Activated CD4-positive, alpha-beta T cell treated with anti-CD3 and anti-CD28 coated beads, Interleukin-2, amount 50 U/mL, for 16 hours (primary cell): ENCODE data around the gene NXPE4.
"Not testable (repeated sequence)": the region's sequence is repeated elsewhere in the genome, so short reads cannot be mapped to it uniquely, and the experiment has no call there.

Experiments
- DNase-seq: peaks from one replicate; pipeline ENCODE4 v3.0.0-alpha.2; 2020

NXPE4 gene

DNA sequence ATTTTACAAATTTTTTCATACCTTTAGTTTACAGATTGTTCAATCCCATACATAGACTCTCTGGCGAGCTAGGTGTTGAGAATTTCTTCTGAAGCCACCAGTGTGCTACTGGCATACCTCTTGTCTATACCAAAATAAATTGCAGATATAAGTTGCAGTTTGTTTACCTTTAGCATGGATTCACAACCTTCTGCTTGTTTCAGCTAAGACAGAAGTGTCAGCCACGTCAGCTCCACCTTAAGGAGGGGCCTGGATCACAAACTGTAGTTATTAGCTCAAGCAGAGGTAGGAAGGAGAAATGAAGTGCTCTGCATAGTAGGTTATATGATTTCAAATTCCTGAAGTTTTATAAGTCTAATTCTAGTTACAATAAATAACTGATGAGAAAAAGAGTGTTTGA is at the start of gene NXPE4:
NXPE4 (minus strand) TSS at position 216 of the 400 bp plus-strand sequence. CDS start 1,027 bp downstream, outside the sequence.
- no peak for DNase-seq

DNA sequence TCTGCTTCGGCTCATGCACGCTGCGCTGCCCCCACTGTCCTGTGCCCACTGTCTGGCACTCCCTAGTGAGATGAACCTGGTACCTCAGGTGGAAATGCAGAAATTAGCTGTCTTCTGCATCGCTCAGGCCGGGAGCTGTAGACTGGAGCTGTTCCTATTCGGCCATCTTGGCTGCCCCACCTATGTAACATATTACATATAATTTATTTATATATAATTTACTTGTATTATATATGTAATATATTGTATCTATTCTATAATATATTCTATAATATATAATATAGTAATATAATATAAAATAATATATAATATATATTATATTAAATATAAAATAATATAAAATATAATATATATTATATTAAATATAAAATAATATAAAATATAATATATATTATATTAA is 43.9 kb upstream of the NXPE4 start:
- not testable (repeated sequence) for DNase-seq

DNA sequence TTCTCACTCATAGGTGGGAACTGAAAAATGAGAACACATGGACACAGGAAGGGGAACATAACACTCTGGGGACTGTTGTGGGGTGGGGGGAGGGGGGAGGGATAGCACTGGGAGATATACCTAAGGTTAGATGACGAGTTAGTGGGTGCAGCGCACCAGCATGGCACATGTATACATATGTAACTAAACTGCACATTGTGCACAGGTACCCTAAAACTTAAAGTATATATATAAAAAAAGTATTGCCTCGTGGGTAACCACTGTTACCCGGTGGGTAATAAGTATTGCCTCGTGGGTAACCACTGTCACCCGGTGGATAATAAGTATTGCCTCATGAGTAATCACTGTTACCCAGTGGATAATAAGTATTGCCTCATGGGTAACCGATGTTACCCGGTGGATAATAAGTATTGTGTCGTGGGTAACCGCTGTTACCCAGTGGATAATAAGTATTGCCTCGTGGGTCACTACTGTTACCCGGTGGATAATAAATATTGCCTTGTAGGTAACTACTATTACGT is 35.9 kb upstream of the NXPE4 start:
- DNase-seq: not testable (repeated sequence)

DNA sequence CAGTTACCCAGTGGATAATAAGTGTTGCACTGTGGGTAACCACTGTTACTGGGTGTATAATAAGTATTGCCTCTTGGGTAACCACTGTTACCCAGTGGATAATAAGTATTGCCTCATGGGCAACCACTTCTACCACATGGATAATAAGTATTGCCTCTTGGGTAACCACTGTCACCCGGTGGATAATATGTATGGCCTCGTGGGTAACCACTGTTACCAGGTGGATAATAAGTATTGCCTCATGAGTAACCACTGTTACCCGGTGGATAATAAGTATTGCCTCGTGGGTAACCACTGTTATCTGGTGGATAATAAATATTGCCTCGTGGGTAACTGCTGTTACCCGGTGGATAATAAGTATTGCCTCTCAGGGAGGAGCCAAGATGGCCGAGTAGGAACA is 29.7 kb upstream of the NXPE4 start:
- no peak for DNase-seq

DNA sequence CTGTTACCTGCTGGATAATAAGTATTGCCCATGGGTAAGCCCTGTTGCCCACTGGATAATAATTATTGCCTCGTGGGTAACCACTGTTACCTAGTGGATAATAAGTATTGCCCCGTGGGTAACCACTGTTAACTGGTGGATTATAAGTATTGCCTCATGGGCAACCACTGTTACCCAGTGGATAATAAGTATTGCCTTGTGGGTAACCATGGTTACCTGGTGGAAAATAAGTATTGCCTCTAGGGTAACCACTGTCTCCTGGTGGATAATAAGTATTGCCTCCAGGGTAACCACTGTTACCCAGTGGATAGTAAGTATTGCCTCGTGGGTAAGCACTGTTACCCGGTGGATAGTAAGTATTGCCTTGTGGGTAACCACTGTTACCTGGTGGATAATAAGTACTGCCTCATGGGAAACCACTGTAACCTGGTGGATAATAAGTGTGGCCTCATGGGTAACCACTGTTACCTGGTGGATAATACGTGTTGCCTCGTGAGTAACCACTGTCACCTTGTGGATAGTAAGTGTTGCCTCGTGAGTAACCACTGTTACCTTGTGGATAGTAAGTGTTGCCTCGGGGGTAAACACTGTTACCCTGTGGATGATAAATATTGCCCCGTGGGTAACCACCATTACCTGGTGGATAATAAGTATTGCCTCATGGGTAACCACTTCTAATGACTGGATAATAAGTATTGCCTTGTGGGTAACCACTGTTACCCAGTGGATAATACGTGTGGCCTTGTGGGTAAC is 29.0 kb upstream of the NXPE4 start:
- no peak for DNase-seq

DNA sequence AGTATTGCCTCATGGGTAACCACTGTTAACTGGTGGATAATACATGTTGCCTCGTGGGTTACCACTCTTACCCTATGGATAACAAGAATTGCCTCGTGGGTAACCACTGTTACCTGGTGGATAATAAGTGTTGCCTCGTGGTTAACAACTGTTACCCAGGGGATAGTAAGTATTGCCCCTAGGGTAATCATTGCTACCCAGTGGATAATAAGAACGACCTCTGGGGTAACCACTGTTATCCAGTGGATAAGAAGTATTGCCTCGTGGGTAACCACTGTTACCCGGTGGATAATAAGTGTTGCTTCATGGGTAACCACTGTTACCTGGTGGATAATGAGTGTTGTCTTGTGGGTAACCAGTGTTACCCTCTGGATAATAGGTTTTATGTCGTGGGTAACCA is 28.1 kb upstream of the NXPE4 start:
- DNase-seq: no peak

DNA sequence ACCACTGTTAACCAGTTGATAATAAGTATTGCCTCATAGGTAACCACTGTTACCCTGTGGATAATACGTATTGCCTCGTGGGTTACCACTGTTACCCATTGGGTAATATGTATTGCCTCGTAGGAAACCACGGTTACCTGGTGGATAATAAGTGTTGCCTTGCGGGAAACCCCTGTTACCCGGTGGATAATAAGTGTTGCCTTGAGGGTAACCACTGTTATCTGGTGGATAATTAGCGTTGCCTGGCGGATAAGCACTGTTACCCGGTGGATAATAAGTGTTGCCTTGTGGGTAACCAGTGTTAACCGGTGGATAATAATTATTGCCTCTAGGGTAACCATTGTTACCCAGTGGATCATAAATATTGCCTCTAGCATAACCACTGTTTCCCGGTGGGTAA is 27.3 kb upstream of the NXPE4 start:
- DNase-seq: no peak

DNA sequence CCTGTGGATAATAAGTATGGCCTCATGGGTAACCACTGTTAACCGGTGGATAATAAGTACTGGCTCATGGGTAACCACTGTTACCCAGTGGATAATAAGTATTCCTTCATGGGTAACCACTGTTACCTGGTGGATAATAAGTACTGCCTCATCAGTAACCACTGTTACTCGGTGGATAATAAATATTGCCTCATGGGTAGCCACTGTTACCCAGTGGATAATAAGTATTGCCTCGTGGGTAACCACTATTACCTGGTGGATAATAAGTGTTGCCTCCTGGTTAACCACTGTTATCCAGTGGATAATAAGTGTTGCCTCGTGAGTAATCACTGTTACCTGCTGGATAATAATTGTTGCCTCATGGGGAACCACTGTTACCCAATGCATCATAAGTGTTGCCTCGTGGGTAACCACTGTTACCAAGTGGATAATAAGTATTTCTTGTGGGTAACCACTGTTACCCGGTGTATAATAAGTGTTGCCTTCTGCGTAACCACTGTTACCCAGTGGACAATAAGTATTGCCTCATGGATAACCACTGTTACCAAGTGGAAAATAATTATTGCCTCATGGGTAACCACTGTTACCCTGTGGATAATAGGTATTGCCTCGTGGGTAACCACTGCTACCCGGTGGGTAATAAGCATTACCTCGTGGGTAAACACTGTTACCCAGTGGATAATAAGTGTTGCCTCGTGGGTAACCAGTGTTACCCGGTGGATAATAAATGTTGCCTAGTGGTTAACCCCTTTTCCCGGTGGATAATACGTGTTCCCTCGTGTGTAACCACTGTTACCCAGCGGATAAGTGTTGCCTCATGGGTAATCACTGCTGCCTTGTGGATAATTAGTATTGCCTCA is 26.6 kb upstream of the NXPE4 start:
- DNase-seq: no peak

DNA sequence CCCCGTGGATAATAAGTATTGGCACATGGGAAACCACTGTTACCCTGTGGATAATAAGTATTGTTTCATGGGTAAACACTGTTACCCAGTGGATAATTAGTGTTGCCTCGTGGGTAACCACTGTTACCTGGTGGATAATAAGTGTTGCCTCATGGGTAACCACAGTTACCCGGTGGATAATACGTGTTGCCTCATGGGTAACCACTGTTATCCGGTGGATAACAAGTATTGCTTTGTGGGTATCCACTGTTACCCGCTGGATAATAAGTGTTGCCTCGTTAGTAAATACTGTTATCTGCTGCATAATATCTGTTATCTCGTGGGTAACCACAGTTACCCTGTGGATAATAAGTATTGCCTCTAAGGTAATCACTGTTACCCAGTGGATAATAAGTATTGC is 25.5 kb upstream of the NXPE4 start:
- no peak for DNase-seq

DNA sequence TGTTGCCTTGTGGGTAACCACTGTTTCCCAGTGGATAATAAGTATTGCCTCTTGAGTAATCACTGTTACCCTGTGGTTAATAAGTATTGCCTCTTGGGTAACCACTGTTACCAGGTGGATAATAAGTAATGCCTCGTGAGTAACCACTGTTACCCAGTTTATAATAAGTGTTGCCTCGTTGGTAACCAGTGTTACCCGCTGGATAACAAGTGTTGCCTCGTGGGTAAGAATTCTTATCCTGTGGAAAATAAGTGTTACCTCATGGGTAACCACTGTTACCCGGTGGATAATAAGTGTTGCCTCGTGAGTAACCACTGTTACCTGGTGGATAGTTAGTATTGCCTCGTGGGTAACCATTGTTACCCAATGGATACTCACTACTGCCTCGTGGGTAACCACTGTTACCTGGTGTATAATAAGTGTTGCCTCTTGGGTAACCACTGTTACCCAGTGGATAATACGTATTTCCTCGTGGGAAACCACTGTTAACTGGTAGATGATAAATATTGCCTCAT is 24.1 kb upstream of the NXPE4 start:
- no peak for DNase-seq

DNA sequence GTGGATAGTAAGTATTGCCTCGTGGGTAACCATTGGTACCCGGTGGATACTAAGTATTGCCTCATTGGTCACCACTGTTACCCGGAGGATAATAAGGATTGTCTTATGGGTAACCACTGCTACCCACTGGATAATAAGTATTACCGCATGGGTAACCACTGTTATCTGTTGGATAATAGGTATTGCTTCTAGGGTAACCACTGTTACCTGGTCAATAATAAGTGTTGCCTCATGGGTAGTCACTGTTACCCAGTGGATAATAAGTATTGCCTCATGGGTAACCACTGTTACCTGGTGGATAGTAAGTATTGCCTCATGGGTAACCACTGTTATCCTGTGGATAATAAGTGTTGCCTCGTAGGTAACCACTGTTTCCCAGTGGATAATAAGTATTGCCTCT is 22.6 kb upstream of the NXPE4 start:
- no peak for DNase-seq

DNA sequence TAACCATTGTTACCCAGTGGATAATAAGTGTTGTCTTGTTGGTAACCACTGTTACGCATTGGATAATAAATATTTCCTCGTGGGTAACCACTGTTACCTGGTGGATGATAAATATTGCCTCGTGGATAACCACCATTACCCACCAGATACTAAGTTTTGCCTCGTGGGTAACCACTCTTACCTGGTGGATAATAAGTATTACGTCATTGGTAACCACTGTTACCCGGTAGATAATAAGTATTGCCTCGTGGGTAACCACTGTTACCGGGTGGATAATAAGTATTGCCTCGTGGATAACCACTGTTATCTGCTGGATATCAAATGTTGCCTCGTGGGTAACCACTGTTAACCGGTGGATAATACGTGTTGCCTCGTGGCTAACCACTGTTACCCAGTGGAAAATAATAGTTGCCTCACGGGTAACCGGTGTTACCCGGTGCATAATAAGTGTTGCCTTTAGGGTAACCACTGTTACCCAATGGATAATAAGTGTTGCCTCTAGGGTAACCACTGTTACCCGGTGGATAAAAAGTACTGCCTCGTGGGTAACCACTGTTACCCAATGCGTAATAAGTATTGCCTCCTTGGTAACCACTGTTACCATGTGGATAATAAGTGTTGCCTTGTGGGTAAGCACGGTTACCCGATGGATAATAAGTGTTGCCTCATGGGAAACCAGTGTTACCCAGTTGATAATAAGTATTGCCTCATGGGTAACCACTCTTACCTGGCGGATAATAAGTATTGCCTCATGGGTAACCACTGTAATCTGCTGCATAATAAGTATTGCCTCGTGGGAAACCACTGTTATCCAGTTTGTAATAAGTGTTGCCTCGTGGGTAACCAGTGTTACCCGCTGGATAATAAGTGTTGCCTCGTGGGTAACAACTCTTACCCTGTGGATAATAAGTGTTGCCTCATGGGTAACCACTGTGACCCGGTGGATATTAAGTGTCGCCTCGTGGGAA is 21.9 kb upstream of the NXPE4 start:
- DNase-seq: no peak

DNA sequence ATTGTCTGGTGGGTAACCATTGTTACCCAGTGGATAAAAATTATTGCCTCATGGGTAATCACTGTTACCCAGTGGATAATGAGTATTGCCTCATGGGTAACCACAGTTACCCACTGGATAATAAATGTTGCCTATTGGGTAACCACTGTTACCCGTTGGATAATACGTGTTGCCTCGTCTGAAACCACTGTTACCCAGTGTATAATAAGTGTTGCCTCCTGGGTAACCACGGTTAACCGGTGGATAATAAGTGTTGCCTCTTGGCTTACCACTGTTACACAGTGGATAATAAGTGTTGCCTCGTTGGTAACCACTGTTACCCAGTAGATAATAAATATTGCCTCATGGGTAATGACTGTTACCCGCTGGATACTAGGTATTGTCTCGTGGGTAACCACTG is 20.9 kb upstream of the NXPE4 start:
- no peak for DNase-seq

DNA sequence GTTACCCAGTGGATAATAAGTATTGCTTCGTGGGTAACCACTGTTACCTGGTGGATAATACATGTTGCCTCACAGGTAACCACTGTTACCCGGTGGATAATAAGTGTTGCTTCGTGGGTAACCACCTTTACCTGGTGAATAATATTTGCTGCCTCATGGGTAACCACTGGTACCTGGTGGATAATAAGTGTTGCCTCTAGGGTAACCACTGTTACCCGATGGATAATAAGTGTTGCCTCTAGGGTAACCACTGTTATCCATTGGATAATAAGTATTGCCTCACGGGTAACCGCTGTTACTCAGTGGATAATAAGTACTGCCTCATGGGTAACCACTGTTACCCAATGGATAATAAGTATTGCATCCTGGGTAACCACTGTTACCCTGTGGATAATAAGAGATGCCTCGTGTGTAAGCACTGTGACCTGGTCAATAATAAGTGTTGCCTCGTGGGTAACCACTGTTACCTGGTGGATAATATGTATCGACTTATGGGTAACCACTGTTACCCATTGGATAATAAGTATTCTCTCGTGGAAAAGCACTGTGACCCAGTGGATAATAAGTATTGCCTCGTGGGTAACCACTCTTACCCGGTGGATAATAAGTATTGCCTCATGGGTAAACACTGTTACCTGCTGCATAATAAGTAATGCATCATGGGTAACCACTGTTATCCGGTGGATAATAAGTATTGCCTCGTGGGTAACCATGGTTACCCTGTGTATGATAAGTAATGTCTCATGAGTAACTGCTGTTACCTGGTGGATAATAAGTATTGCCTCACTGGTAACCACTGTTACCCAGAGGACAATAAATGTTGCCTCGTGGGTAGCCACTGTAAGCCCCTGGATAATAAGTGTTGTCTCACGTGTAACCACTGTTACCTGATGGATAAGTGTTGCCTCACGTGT is 20.1 kb upstream of the NXPE4 start:
- DNase-seq: no peak

DNA sequence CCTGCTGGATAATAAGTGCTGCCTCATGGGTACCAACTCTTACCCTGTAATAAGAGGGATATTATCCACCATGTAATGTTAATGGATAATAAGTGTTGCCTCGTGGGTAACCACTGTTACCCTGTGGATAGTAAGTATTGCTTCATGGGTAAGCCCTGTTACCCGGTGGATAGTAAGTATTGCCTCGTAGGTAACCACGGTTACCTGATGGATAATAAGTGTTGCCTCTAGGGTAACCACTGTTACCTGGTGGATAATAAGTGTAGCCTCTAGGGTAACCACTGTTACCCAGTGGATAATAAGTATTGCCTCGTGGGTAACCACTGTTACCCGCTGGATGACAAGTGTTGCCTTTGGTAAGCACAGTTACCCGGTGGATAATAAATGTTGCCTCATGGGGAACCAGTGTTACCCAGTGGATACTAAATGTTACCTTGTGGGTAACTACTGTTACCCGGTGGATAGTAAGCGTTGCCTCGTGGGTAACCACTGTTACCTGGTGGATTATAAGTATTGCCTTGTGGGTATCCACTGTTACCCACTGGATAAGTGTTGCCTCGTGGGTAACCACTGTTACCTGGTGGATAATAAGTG is 18.6 kb upstream of the NXPE4 start:
- DNase-seq: no peak

DNA sequence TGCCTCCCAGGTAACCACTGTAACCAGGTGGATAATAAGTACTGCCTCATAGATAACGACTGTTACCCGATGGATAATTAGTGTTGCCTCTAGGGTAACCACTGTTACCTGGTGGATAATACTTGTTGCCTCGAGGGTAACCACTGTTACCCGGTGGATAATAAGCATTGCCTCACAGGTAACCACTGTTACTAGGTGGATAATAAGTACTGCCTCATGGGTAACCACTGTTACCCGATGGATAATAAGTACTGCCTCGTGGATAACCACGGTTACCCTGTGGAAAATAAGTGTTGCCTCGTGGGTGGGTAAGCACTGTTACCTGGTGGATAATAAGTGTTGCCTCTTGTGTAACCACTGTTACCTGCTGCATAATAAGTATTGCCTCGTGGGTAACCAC is 17.5 kb upstream of the NXPE4 start:
- not testable (repeated sequence) for DNase-seq

DNA sequence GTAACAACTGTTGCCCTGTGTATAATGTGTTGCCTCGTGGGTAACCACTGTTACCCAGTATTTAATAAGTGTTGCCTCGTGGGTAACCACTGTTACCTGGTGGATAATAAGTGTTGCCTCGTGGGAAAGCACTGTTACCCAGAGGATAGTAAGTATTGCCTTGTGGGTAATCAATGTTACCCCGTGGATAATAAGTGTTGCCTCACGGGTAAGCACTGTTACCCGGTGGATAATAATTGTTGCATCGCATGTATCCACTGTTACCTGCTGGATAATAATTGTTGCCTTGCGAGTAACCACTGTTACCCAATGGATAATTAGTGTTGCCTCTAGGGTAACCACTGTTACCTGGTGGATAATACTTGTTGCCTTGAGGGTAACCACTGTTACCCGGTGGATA is 17.1 kb upstream of the NXPE4 start:
- no peak for DNase-seq

DNA sequence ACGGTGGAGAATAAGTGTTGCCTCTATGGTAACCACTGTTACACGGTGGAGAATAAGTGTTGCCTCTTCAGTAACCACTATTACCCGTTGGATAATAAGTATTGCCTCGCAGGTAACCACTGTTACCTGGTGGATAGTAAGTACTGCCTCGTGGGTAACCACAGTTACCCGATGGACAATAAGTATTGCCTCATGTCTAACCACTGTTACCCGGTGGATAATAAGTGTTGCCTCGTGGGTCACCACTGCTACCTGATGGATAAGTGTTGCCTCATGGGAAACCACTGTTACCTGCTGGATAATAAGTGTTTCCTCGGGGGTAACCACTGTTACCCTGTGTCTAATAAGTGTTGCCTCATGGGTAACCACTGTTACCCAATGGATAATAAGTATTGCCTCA is 16.6 kb upstream of the NXPE4 start:
- DNase-seq: not testable (repeated sequence)

DNA sequence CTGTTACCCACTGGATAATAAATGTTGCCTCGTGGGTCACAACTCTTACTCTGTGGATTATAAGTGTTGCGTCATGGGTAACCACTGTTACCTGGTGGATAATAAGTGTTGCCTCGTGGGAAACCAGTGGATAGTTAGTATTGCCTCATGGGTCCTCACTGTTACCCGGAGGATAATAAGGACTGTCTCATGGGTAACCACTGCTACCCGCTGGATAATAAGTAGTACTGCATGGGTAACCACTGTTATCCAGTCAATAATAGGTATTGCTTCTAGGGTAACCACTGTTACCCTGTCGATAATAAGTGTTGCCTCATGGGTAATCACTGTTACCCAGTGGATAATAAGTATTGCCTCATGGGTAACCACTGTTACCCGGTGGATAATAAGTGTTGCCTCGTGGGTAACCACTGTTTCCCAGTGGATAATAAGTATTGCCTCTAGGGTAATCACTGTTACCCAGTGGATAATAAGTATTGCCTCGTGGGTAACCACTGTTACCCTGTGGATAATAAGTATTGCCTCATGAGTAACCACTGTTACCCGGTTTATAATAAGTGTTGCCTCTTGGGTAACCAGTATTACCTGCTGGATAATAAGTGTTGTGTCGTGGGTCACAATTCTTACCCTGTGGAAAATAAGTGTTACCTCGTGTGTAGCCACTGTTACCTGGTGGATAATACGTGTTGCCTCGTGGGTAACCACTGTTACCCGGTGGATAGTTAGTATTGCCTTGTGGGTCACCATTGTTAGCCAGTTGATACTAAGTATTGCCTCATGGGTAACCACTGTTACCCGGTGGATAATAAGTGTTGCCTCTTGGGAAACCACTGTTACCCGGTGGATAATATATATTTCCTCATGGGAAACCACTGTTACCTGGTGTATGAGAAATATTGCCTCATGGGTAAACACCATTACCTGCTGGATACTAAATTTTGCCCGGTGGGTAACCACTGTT is 15.7 kb upstream of the NXPE4 start:
- DNase-seq: no peak

DNA sequence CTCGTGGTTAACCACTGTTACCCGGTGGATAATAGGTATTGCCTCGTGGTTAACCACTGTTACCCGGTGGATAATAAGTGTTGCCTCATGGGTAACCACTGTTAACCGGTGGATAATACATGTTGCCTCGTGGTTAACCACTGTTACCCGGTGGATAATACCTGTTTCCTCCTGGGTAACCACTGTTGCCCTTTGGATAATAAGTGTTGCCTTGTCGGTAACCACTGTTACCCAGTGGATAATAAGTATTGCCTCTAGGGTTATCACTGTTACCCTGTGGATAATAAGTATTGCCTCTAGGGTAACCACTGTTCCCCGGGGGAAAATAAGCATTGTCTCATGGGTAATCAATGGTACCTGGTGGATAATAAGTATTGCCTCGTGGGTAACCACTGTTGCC is 15.0 kb upstream of the NXPE4 start:
- no peak for DNase-seq
